MCF 10A (cell line): Measurements from ENCODE around the gene PLD3. TPM values are rescaled to one million over a fixed set of nuclear protein-coding genes. Genes with fewer than 3 reads are reported as not detected.

Source experiments
- BruUV-seq: library from RNA; stranded (reverse); fragments of 400-500 nt; replicated peaks from 2 replicates; lab custom pipeline; 2021; lab: Mats Ljungman, UMichigan
- CTCF ChIA-PET: fragments of 300-600 bp; sonication (Branson Sonifier 250); formaldehyde crosslinking; extraction: SDS; loops from one replicate; lab custom pipeline; 2021; ENCODE audit warnings: antibody characterized with exemption, inconsistent platforms; lab: Yijun Ruan, JAX
- POLR2A ChIA-PET: fragments of 300-600, 350-650 bp; sonication (Branson Sonifier 250); formaldehyde crosslinking; extraction: SDS; loops from one replicate; lab custom pipeline; 2020; ENCODE audit warnings: antibody characterized with exemption, inconsistent platforms; lab: Yijun Ruan, JAX
- DNase-seq: peaks from one replicate; pipeline ENCODE4 v3.0.0-alpha.2; 2018; ENCODE audit not compliant: unreplicated experiment
- H3K27ac Mint-ChIP-seq: one replicate; pipeline ENCODE4 v1.8.0; 2022; ENCODE audit warnings: mild to moderate bottlenecking, low read depth, mixed read lengths; ENCODE audit not compliant: unreplicated experiment
- H3K27me3 Mint-ChIP-seq: one replicate; pipeline ENCODE4 v1.8.0; 2022; ENCODE audit warnings: mixed read lengths; ENCODE audit not compliant: insufficient read depth, unreplicated experiment
- H3K36me3 Mint-ChIP-seq: one replicate; pipeline ENCODE4 v1.8.0; 2022; ENCODE audit warnings: mild to moderate bottlenecking, moderate library complexity, mixed read lengths; ENCODE audit not compliant: insufficient read depth, unreplicated experiment
- H3K4me1 Mint-ChIP-seq: one replicate; pipeline ENCODE4 v1.8.0; 2022; ENCODE audit warnings: mixed read lengths; ENCODE audit not compliant: insufficient read depth, unreplicated experiment
- H3K4me3 Mint-ChIP-seq: one replicate; pipeline ENCODE4 v1.8.0; 2022; ENCODE audit warnings: mild to moderate bottlenecking, moderate library complexity, mixed read lengths; ENCODE audit not compliant: unreplicated experiment
- H3K9me3 Mint-ChIP-seq: one replicate; pipeline ENCODE4 v1.8.0; 2022; ENCODE audit warnings: mixed read lengths; ENCODE audit not compliant: unreplicated experiment
- intact Hi-C: fragments of 100-400 bp; cut with micrococcal nuclease; formaldehyde crosslinking; loops from 2 replicates; pipeline ENCODE4 v1.14.1; 2022
- total RNA-seq: library from RNA; stranded (reverse); gene quantifications from 2 replicates; pipeline ENCODE4 v1.2.3, GENCODE V29; 2022
- TF ChIP-seq, protein P1 (sequence below): fragments of 200-600 bp; IDR thresholded peaks from one replicate; pipeline ENCODE4 v1.8.0; 2022; ENCODE audit warnings: antibody characterized with exemption, mild to moderate bottlenecking; ENCODE audit not compliant: unreplicated experiment

The PLD3 gene
- total RNA-seq, 1 experiment from 2014 or later, result 98.9 TPM

DNA sequence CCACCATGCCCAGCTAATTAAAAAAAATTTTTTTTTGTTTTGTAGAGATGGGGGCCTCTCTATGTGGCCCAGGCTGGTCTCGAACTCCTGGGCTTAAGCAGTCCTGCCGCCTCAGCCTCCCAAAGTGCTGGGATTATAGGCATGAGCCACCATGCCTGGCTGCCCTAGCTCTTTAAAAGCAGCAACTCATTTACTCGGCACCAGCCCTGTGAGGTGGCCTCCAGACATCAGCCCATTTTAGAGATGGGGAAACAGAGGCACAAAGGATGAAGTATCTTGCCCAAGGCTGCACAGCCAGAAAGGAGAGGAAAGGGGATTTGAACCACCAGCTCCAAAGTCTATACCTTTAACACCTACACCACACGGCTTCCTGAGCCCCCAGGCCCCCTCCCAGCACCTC lies 64.4 kb downstream of the PLD3 start:
- H3K27ac Mint-ChIP-seq, result no peak overlapping the region
- intact Hi-C loops, result no loop called here
- BruUV-seq, result no TSS peak
- CTCF ChIA-PET, result interaction anchor here (0.7 to 1.4 kb wide), 3 partner anchors 8 to 222 kb away, joined by 3 read pairs; no protein-coding TSS in a partner anchor
- TF ChIP-seq, protein P1, sequence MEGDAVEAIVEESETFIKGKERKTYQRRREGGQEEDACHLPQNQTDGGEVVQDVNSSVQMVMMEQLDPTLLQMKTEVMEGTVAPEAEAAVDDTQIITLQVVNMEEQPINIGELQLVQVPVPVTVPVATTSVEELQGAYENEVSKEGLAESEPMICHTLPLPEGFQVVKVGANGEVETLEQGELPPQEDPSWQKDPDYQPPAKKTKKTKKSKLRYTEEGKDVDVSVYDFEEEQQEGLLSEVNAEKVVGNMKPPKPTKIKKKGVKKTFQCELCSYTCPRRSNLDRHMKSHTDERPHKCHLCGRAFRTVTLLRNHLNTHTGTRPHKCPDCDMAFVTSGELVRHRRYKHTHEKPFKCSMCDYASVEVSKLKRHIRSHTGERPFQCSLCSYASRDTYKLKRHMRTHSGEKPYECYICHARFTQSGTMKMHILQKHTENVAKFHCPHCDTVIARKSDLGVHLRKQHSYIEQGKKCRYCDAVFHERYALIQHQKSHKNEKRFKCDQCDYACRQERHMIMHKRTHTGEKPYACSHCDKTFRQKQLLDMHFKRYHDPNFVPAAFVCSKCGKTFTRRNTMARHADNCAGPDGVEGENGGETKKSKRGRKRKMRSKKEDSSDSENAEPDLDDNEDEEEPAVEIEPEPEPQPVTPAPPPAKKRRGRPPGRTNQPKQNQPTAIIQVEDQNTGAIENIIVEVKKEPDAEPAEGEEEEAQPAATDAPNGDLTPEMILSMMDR, result no peak
- H3K36me3 Mint-ChIP-seq, result no peaks in the 10 kb centered on the region
- no peaks in the 10 kb centered on the region for H3K27me3 Mint-ChIP-seq
- DNase-seq, result no peak
- H3K9me3 Mint-ChIP-seq, result no peaks in the 10 kb centered on the region
- H3K4me1 Mint-ChIP-seq, result peaks cover 23% of the 10 kb centered on the region
- POLR2A ChIA-PET, result interaction anchor here (1.1 to 2.3 kb wide), 2 partner anchors 8 to 11 kb away, joined by 3 to 9 read pairs; no protein-coding TSS in a partner anchor
- no peak overlapping the region for H3K4me3 Mint-ChIP-seq

DNA sequence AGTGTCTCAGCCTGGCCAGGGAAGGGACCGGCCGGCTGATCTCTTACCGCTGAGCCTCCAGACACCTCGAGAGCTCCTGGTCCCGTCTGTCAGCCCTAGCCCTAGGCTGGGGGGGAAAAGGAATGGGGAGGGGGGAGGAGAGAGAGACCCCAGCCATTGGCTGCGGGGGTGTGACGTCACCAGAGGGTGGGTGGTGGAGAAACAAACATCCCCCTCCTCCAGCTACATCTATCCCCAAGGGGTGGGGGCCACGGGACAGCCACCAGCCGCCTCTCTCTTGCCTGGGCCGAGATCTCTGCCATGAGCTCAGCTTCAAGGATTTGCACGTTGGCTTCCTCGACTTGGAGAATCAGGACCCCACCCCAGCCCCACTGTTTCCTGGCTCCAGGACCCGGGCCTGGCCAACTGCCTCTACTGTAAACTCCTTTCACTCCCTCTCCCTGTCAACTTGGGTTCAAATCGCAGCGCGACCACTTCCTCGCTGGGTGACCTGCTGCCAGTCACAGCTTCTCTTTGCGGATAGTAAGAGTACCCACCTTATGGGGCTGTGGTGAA lies 64.9 kb downstream of the PLD3 start, which contains the start of gene PRX:
Gene PRX, minus strand, starts transcription at position 88 of the 555 bp plus-strand sequence. CDS start 5,446 bp downstream, outside the sequence.
- no peak within 1 kb of the TSS for H3K4me3 Mint-ChIP-seq
- H3K27ac Mint-ChIP-seq, result no peak within 1 kb of the TSS
- H3K36me3 Mint-ChIP-seq, result no peaks in the 10 kb centered on the region
- peaks cover 23% of the 10 kb centered on the region for H3K4me1 Mint-ChIP-seq
- TF ChIP-seq, protein P1, result no peak
- POLR2A ChIA-PET, result interaction anchor here (2.3 kb wide), 1 partner anchor 8 kb away, joined by 9 read pairs; no protein-coding TSS in a partner anchor
- H3K9me3 Mint-ChIP-seq, result no peaks in the 10 kb centered on the region
- CTCF ChIA-PET, result interaction anchor here (0.6 kb wide), 1 partner anchor 331 kb away, joined by 3 read pairs; no protein-coding TSS in a partner anchor
- no peaks in the 10 kb centered on the region for H3K27me3 Mint-ChIP-seq
- intact Hi-C loops, result no loop called here
- BruUV-seq, result no TSS peak
- DNase-seq, result no peak

DNA sequence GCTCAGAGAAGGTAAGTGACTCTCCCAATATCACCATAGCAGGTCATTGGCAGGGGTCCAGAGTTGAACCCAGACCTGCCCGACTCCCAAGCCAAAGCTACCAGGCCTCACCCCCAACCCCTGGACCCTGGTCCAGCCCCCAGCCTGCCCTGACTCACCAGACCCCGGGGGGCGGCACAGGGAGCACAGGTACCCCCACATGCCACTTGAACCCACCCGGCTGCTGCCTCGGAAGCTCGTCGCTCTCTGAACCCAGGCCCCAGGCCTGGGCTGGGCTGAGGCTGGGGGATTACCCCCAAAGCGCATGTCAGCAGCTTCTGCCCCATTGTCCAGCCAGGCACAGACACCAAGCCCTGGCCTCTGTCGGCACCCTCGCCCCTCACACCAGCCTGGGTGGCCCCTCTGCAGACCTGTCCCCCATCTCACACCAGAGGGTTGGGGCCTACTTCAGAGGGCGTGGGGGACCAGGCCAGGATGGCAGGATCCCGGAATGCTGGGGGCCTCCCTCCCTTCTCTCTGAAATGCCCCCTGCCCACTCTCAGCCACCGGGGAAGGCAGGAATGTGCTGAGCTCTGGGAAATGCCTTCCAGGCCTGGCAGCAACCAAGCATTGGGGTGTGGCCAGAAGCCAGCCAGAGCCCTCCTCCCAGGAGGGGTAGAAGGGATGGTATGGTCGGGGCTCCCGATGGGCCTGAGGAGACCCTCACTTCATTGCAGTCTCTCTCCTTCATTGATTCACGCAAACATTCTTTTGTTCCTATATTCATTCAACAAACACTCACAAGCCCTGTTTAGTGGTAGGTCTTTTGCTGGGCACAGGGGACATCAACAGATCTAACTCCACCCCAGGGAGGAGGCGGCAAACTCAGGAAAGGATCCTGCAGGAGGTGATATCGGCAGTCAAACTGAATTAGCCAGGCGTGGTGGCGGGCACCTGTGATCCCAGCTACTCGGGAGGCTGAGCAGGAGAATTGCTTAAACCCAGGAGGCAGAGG lies 66.3 kb downstream of the PLD3 start:
- no peaks in the 10 kb centered on the region for H3K9me3 Mint-ChIP-seq
- H3K27me3 Mint-ChIP-seq, result no peaks in the 10 kb centered on the region
- H3K27ac Mint-ChIP-seq, result no peak overlapping the region
- BruUV-seq, result no TSS peak
- ChIA-PET POLR2A (interaction anchor here (0.6 to 2.0 kb wide), 4 partner anchors 11 to 96 kb away, joined by 3 to 9 read pairs (median 6); partner anchors contain the start of gene SERTAD1), CTCF (interaction anchor here (0.5 to 1.2 kb wide), 5 partner anchors 49 to 172 kb away, joined by 3 read pairs; no protein-coding TSS in a partner anchor)
- H3K4me1 Mint-ChIP-seq, result peaks cover 23% of the 10 kb centered on the region
- DNase-seq, result no peak
- no peaks in the 10 kb centered on the region for H3K36me3 Mint-ChIP-seq
- no peak overlapping the region for H3K4me3 Mint-ChIP-seq
- intact Hi-C loops, result no loop called here
- TF ChIP-seq, protein P1, result no peak
